Activated naive CD8-positive, alpha-beta T cell treated with anti-CD3 and anti-CD28 coated beads for 36 hours (primary cell): ENCODE data around the gene GAPVD1. TPM values are rescaled to one million over a fixed set of nuclear protein-coding genes. Genes with fewer than 3 reads are reported as not detected.

Experiments
- DNase-seq: peaks from one replicate; pipeline ENCODE4 v3.0.0; 2021
- H3K27ac Mint-ChIP-seq: one replicate; pipeline ENCODE4 v1.8.0; 2022; ENCODE audit warnings: mild to moderate bottlenecking, moderate library complexity, mixed read lengths
- H3K27me3 Mint-ChIP-seq: one replicate; pipeline ENCODE4 v1.8.0; 2022; ENCODE audit warnings: mild to moderate bottlenecking, mixed read lengths
- H3K36me3 Mint-ChIP-seq: one replicate; pipeline ENCODE4 v1.8.0; 2021; ENCODE audit warnings: mild to moderate bottlenecking, mixed read lengths
- H3K4me1 Mint-ChIP-seq: one replicate; pipeline ENCODE4 v1.8.0; 2021; ENCODE audit warnings: mixed read lengths
- H3K4me3 Mint-ChIP-seq: one replicate; pipeline ENCODE4 v1.8.0; 2022; ENCODE audit warnings: mild to moderate bottlenecking, moderate library complexity, mixed read lengths
- H3K9me3 Mint-ChIP-seq: one replicate; pipeline ENCODE4 v1.8.0; 2022; ENCODE audit warnings: mixed read lengths
- total RNA-seq, 2 experiments: library from RNA; stranded (reverse); gene quantifications; one replicate each; pipeline ENCODE4 v1.2.3, GENCODE V29; 2021

The GAPVD1 gene
- total RNA-seq, 2 experiments from 2014 or later, result 44.0 to 47.1 TPM

GRCh38 chr9:125361837-125362531 is 100.4 kb downstream of the GAPVD1 start:
- peaks cover 16% of the 10 kb centered on the region for H3K36me3 Mint-ChIP-seq
- H3K27ac Mint-ChIP-seq, result peak overlapping the region; percentile 38
- DNase-seq, result no peak

DNA sequence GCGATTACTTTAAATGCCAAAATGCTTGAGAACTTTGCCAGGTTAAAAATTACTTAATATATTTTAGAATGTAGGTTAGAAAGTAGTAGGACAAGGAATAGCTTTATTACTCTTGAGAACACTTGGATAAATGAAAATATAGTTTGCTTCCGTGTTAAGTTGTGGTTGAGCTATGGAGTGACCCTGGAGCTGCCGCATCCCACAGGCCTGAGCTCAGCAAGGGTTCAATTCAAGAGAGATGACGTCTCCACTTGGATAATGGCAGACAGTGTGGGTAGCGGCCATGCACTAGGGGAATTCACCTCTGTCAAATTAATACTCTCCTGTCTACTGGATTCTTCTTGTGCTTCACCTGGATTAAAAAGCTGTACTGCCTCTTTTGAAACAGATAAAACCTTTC is 105.0 kb downstream of the GAPVD1 start:
- no peaks in the 10 kb centered on the region for H3K27me3 Mint-ChIP-seq
- peaks cover 10% of the 10 kb centered on the region for H3K36me3 Mint-ChIP-seq
- DNase-seq, result no peak
- H3K4me1 Mint-ChIP-seq, result peaks cover 3% of the 10 kb centered on the region
- H3K4me3 Mint-ChIP-seq, result no peak overlapping the region
- no peaks in the 10 kb centered on the region for H3K9me3 Mint-ChIP-seq
- no peak overlapping the region for H3K27ac Mint-ChIP-seq

More at GRCh38 chr9:125361837-125362531, 100.4 kb downstream of the GAPVD1 start:
- Mint-ChIP-seq H3K4me1 (peaks cover 11% of the 10 kb centered on the region), H3K4me3 (no peak overlapping the region), H3K27me3 (no peaks in the 10 kb centered on the region), H3K9me3 (no peaks in the 10 kb centered on the region)

DNA sequence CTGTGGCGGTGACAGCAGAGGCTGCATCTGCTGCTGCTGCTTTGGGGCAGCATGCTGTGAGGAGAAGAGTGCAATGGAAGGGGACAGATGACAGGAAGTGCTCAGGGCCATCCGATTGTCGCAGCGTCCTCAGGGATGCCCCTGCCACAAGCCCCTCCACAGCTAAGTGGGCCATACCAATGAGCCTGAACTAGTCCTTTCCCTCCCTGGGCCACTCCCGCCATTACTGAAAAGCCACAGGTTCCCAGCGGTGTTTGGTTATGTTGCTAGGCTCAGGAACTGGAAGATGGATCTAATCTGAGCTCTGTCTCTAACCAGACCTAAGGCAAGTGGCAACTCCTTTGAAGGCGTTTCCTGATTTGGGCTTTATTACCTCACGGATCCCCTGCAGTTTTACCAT is 109.2 kb downstream of the GAPVD1 start:
- no peak for DNase-seq
- no peaks in the 10 kb centered on the region for H3K36me3 Mint-ChIP-seq
- H3K27ac Mint-ChIP-seq, result peak overlapping the region; percentile 18
- no peaks in the 10 kb centered on the region for H3K27me3 Mint-ChIP-seq
- H3K4me3 Mint-ChIP-seq, result no peak overlapping the region
- H3K9me3 Mint-ChIP-seq, result no peaks in the 10 kb centered on the region
- peaks cover 9% of the 10 kb centered on the region for H3K4me1 Mint-ChIP-seq

- H3K9me3 Mint-ChIP-seq, result no peaks in the 10 kb centered on the region
- peaks cover 9% of the 10 kb centered on the region for H3K4me1 Mint-ChIP-seq
- H3K36me3 Mint-ChIP-seq, result no peaks in the 10 kb centered on the region
- no peak overlapping the region for H3K27ac Mint-ChIP-seq
- no peak for DNase-seq
- H3K4me3 Mint-ChIP-seq, result no peak overlapping the region
- no peaks in the 10 kb centered on the region for H3K27me3 Mint-ChIP-seq
Measured at GRCh38 chr9:125372441-125373226, 111.0 kb downstream of the GAPVD1 start.

- Mint-ChIP-seq H3K27ac (no peak overlapping the region), H3K9me3 (no peaks in the 10 kb centered on the region), H3K36me3 (no peaks in the 10 kb centered on the region), H3K4me3 (peak overlapping the region; percentile 40), H3K4me1 (peaks cover 9% of the 10 kb centered on the region), H3K27me3 (no peaks in the 10 kb centered on the region)
- DNase-seq, result peak; percentile 74
Measured at GRCh38 chr9:125374443-125375309, 113.0 kb downstream of the GAPVD1 start.

DNA sequence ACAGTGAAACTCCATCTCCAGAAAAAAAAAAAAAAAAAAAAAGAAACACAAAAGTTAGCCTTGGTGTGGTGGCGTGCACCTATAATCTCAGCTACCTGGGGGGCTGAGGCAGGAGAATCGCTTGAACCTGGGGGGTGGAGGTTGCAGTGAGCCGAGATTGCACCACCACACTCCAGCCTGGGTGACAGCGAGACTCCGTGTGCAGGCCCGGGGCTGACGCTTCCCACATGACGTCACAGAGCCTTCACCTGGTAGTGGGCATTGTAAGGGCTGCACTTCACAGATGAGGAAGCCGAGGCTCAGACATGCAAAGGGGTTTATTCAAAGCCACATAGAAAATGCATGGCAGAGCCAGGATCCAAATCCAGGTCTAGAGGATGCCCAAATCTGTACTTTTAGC is 114.2 kb downstream of the GAPVD1 start:
- no peaks in the 10 kb centered on the region for H3K27me3 Mint-ChIP-seq
- no peak overlapping the region for H3K4me3 Mint-ChIP-seq
- H3K27ac Mint-ChIP-seq, result no peak overlapping the region
- H3K36me3 Mint-ChIP-seq, result no peaks in the 10 kb centered on the region
- DNase-seq, result no peak
- H3K4me1 Mint-ChIP-seq, result peaks cover 9% of the 10 kb centered on the region
- H3K9me3 Mint-ChIP-seq, result no peaks in the 10 kb centered on the region

DNA sequence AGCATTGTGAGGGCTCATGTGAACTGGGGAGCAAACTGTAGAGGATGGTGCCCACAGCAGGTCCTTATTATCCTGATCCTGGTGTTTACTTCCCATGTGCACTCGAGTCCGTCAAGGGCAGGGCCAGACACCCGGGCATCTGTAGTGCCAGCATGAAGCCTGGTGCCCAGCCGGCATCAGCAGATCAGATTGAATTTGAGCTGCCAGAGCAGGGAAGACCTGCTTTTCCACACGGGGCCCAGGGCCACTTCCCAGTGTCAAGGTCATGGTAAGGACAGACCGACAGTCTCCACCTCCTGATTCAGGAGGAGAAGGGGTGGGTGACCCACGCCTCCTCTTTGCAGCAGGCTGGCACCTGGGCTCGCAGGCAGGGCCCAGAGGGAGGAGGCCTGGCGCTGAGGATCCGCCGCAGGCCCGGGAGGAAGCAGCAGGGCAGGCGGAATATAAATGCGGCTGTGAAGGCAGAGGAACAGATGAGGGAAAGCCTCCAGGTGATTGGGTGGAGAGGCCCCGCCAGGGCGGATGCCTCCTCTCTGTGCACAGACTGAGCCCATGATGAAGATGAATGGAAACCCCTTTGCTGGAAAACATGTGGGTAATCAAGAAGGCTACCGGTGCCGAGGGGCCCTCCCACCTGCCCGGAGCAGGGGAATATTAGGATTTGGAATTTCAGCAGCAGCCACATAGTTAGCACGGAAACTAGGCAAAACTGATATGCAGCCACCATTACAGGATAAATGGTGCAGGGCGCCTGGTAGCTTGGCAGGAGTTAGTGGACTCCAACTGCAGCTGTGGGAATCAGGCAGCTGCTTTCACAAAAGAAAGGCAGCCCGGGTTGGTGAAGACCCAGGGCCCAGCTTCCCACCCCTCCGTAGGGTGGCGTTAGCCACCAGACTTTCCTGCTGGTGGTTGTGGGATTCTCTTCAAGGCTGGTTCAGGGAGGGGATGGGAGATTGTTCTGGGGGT is 114.9 kb downstream of the GAPVD1 start:
- no peak for DNase-seq
- H3K27me3 Mint-ChIP-seq, result no peaks in the 10 kb centered on the region
- H3K27ac Mint-ChIP-seq, result no peak overlapping the region
- peaks cover 9% of the 10 kb centered on the region for H3K4me1 Mint-ChIP-seq
- no peaks in the 10 kb centered on the region for H3K36me3 Mint-ChIP-seq
- H3K9me3 Mint-ChIP-seq, result no peaks in the 10 kb centered on the region
- no peak overlapping the region for H3K4me3 Mint-ChIP-seq

- DNase-seq, result no peak
- no peaks in the 10 kb centered on the region for H3K9me3 Mint-ChIP-seq
- no peak overlapping the region for H3K27ac Mint-ChIP-seq
- H3K4me3 Mint-ChIP-seq, result no peak overlapping the region
- no peaks in the 10 kb centered on the region for H3K36me3 Mint-ChIP-seq
- no peaks in the 10 kb centered on the region for H3K27me3 Mint-ChIP-seq
- peaks cover 9% of the 10 kb centered on the region for H3K4me1 Mint-ChIP-seq
Measured at GRCh38 chr9:125377584-125378250, 116.1 kb downstream of the GAPVD1 start.

DNA sequence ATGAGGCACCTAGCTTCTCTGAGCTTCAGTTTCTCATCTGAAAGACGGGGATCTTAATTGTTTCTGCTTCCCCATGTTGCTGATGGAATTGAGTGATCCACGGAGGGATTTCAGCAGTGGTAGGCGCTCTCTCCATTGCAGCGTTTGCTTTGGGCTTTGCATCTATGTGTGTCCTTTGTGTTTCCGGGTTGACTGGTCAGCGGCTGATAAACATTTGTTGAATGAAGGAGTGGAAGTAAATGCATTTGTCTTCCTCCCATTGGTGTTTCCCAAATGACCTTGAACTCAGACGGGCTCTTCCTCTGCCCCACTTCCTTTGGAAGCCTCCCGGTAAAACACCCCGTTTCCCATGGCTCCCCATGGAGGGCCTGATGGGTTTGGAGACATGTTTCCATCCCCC is 117.2 kb downstream of the GAPVD1 start:
- no peaks in the 10 kb centered on the region for H3K27me3 Mint-ChIP-seq
- no peak overlapping the region for H3K27ac Mint-ChIP-seq
- no peaks in the 10 kb centered on the region for H3K9me3 Mint-ChIP-seq
- no peak for DNase-seq
- no peak overlapping the region for H3K4me3 Mint-ChIP-seq
- peaks cover 9% of the 10 kb centered on the region for H3K4me1 Mint-ChIP-seq
- H3K36me3 Mint-ChIP-seq, result no peaks in the 10 kb centered on the region

- H3K27me3 Mint-ChIP-seq, result no peaks in the 10 kb centered on the region
- H3K4me1 Mint-ChIP-seq, result peaks cover 8% of the 10 kb centered on the region
- H3K4me3 Mint-ChIP-seq, result no peak overlapping the region
- H3K9me3 Mint-ChIP-seq, result no peaks in the 10 kb centered on the region
- DNase-seq, result no peak
- no peaks in the 10 kb centered on the region for H3K36me3 Mint-ChIP-seq
- H3K27ac Mint-ChIP-seq, result no peak overlapping the region
Measured at GRCh38 chr9:125379208-125379607, 117.6 kb downstream of the GAPVD1 start.

DNA sequence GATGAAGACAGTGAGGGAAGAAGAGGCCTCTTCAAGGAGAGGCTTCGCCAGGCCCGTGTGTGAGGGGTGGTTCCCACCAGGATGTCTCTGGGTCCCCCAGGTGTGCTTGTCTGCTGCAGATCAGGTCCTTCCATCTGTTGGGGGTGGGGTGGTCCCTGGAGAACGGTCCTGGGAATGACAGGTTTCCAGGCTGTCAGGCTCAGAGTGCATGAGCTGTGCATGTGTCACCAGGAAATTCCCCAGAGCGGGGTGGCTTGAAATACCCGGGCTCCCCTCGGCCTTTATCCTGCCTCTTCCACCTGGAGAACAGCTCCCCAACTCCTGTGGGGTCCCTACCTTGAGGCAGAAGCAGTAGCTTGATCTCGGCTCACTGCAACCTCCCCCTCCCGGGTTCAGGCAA is 118.8 kb downstream of the GAPVD1 start:
- DNase-seq, result no peak
- H3K4me3 Mint-ChIP-seq, result no peak overlapping the region
- H3K9me3 Mint-ChIP-seq, result no peaks in the 10 kb centered on the region
- H3K36me3 Mint-ChIP-seq, result no peaks in the 10 kb centered on the region
- no peaks in the 10 kb centered on the region for H3K27me3 Mint-ChIP-seq
- no peak overlapping the region for H3K27ac Mint-ChIP-seq
- H3K4me1 Mint-ChIP-seq, result no peaks in the 10 kb centered on the region

- DNase-seq, result no peak
- Mint-ChIP-seq H3K4me3 (no peak overlapping the region), H3K27ac (no peak overlapping the region), H3K4me1 (no peaks in the 10 kb centered on the region), H3K27me3 (no peaks in the 10 kb centered on the region), H3K9me3 (no peaks in the 10 kb centered on the region), H3K36me3 (no peaks in the 10 kb centered on the region)
Measured at GRCh38 chr9:125387861-125388524, 126.4 kb downstream of the GAPVD1 start.

DNA sequence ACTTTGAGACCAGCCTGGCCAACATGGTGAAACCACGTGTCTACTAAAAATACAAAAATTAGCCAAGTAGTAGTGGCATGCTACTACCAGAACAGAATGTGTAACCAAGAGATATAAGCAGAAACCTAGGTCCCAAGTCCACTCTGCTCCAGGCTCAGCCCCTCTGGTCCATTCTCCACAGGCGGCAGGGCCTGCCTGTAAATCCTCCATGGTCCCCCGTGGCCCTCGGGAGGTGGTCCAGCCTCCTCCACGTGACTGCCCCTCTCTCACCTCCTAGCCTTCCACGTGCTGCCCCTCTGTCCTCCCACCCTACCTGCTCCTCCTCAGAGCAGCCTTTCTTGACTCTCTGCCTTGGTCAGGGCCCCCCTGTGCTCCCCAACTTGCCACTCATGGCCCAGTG is 127.4 kb downstream of the GAPVD1 start:
- H3K27me3 Mint-ChIP-seq, result no peaks in the 10 kb centered on the region
- no peak for DNase-seq
- no peak overlapping the region for H3K4me3 Mint-ChIP-seq
- no peak overlapping the region for H3K27ac Mint-ChIP-seq
- no peaks in the 10 kb centered on the region for H3K4me1 Mint-ChIP-seq
- H3K36me3 Mint-ChIP-seq, result no peaks in the 10 kb centered on the region
- H3K9me3 Mint-ChIP-seq, result no peaks in the 10 kb centered on the region
